ENCODE measurements around the gene EFNA4. TPM values are rescaled to one million over a fixed set of nuclear protein-coding genes. Genes with fewer than 3 reads are reported as not detected.

The EFNA4 gene
- polyA plus RNA-seq, 1 of the 3 experiments (the other 2 are of a cell fraction) = 17.7 TPM

GRCh38 chr1:155037851-155038441 is 25.6 kb upstream of the EFNA4 start (continued):
- no peak for TF ChIP-seq FOXJ3 (CRISPR knock-in tag; IDR thresholded peaks at IDR 0.05)
- no peak for TF ChIP-seq SMC3 (IDR thresholded peaks at IDR 0.05; ENCODE audit: low read depth, low read length)
- no peak for TF ChIP-seq RXRA (IDR thresholded peaks at IDR 0.05; ENCODE audit: borderline replicate concordance, low read depth)

- ChIA-PET POLR2A (no interaction called here), CTCF (interaction anchor here (0.9 to 26.0 kb wide), 5 partner anchors 12 to 369 kb away, joined by 3 to 573 read pairs (median 5); partner anchors contain the start of genes ADAM15, EFNA3 and EFNA4)
- H3K79me2 ChIP-seq (ENCODE audit: insufficient read depth) = no peaks in the 10 kb centered on the region
- no peaks in the 10 kb centered on the region for H3K4me1 ChIP-seq (ENCODE audit: control insufficient read depth in 1 of 2, insufficient read depth in 2 of 2, low read depth in 1 of 2, low read length in 1 of 2)
- H3K9me3 ChIP-seq = no peaks in the 10 kb centered on the region
- no peak overlapping the region for H3K4me2 ChIP-seq
- no peak overlapping the region for H3K9ac ChIP-seq
- no peak for TF ChIP-seq FOSL2 (IDR thresholded peaks at IDR 0.05; ENCODE audit: borderline replicate concordance, low read depth)
- TF ChIP-seq TAF1 (IDR thresholded peaks at IDR 0.05; ENCODE audit: borderline replicate concordance, low read depth, low read length) = no peak
- TF ChIP-seq USF1 (IDR thresholded peaks at IDR 0.05; ENCODE audit: borderline replicate concordance, low read depth) = no peak
- TF ChIP-seq, protein P1, sequence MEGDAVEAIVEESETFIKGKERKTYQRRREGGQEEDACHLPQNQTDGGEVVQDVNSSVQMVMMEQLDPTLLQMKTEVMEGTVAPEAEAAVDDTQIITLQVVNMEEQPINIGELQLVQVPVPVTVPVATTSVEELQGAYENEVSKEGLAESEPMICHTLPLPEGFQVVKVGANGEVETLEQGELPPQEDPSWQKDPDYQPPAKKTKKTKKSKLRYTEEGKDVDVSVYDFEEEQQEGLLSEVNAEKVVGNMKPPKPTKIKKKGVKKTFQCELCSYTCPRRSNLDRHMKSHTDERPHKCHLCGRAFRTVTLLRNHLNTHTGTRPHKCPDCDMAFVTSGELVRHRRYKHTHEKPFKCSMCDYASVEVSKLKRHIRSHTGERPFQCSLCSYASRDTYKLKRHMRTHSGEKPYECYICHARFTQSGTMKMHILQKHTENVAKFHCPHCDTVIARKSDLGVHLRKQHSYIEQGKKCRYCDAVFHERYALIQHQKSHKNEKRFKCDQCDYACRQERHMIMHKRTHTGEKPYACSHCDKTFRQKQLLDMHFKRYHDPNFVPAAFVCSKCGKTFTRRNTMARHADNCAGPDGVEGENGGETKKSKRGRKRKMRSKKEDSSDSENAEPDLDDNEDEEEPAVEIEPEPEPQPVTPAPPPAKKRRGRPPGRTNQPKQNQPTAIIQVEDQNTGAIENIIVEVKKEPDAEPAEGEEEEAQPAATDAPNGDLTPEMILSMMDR (IDR thresholded peaks at IDR 0.05) = no peak
- TF ChIP-seq FOXM1 (IDR thresholded peaks at IDR 0.05; ENCODE audit: low read depth) = no peak
- TF ChIP-seq SMC3 (IDR thresholded peaks at IDR 0.05; ENCODE audit: low read depth, low read length) = no peak
- H4K20me1 ChIP-seq (ENCODE audit: insufficient read depth) = no peaks in the 10 kb centered on the region
- H3K27me3 ChIP-seq (ENCODE audit: insufficient read depth) = no peaks in the 10 kb centered on the region
- no peaks in the 10 kb centered on the region for H3K9me2 ChIP-seq
- no peak overlapping the region for H3K4me3 ChIP-seq (ENCODE audit: low read depth in 2 of 2, low read length in 1 of 2)
- H3K36me3 ChIP-seq (replicated peaks in 1 of 2; ENCODE audit: control insufficient read depth in 1 of 2, insufficient read depth in 2 of 2, low read length in 1 of 2) = no peaks in the 10 kb centered on the region
- no peak overlapping the region for H2AFZ ChIP-seq (ENCODE audit: low read depth)
- DNase-seq = no peak
- H3K27ac ChIP-seq (ENCODE audit: low read depth in 2 of 2, low read length in 1 of 2) = no peak overlapping the region
- no peaks in the 10 kb centered on the region for H3F3A ChIP-seq (replicated peaks; ENCODE audit: insufficient read depth)
- WGBS (ENCODE audit: low lambda C conversion rate) = 70% methylated on average over 8 of the region's 8 CpGs
Measured at GRCh38 chr1:155038602-155039307, 24.8 kb upstream of the EFNA4 start.

DNA sequence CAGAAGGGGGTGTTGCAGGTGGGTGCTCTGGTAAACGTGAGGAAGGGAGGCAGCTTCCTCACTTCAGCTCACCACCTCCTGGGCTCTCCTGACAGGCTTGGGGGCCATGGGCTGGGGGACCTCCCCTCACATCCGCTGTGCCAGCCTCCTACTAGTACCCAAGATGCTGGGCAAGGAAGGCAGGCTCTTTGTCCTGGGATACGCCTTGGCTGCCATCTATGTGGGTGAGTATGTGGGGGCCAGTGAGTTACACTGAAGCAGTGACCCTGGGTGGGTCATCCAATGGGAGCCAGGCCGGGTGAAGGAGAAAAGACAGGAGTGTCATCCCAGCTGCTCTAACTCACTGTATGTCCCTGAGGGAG is 24.3 kb upstream of the EFNA4 start:
- no peaks in the 10 kb centered on the region for H3K9me3 ChIP-seq
- no peaks in the 10 kb centered on the region for H3K9me2 ChIP-seq
- H3F3A ChIP-seq (replicated peaks; ENCODE audit: insufficient read depth) = no peaks in the 10 kb centered on the region
- no peak for TF ChIP-seq USF2 (IDR thresholded peaks at IDR 0.05; ENCODE audit: borderline replicate concordance, low read depth, low read length)
- TF ChIP-seq GATA2 (CRISPR knock-in tag; IDR thresholded peaks at IDR 0.05) = no peak
- no peak for TF ChIP-seq CHD2 (IDR thresholded peaks at IDR 0.05; ENCODE audit: low read length, partially characterized antibody)
- no peak for TF ChIP-seq TCF12 (IDR thresholded peaks at IDR 0.05)
- TF ChIP-seq RAD21 (IDR thresholded peaks at IDR 0.05; ENCODE audit: low read length) = no peak
- no peak for TF ChIP-seq RCOR1 (IDR thresholded peaks at IDR 0.05; ENCODE audit: low read length)
- TF ChIP-seq, protein P2, sequence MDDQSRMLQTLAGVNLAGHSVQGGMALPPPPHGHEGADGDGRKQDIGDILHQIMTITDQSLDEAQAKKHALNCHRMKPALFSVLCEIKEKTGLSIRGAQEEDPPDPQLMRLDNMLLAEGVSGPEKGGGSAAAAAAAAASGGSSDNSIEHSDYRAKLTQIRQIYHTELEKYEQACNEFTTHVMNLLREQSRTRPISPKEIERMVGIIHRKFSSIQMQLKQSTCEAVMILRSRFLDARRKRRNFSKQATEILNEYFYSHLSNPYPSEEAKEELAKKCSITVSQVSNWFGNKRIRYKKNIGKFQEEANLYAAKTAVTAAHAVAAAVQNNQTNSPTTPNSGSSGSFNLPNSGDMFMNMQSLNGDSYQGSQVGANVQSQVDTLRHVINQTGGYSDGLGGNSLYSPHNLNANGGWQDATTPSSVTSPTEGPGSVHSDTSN (IDR thresholded peaks at IDR 0.05) = no peak
- no peak for TF ChIP-seq EZH2phosphoT487 (IDR thresholded peaks at IDR 0.05; ENCODE audit: borderline replicate concordance, low read depth)
- TF ChIP-seq RXRA (IDR thresholded peaks at IDR 0.05; ENCODE audit: borderline replicate concordance, low read depth) = no peak
- no peak for TF ChIP-seq NRF1 (IDR thresholded peaks at IDR 0.05; ENCODE audit: low read depth, low read length)
- TF ChIP-seq JUND (IDR thresholded peaks at IDR 0.05) = no peak
- H2AFZ ChIP-seq (ENCODE audit: low read depth) = no peak overlapping the region
- H3K27ac ChIP-seq (ENCODE audit: low read depth in 2 of 2, low read length in 1 of 2) = no peak overlapping the region
- ChIA-PET CTCF (interaction anchor here (1.1 to 26.0 kb wide), 5 partner anchors 12 to 369 kb away, joined by 4 to 573 read pairs (median 5); partner anchors contain the start of genes ADAM15, EFNA3, EFNA4 and ZBTB7B), POLR2A (no interaction called here)
- no peaks in the 10 kb centered on the region for H3K36me3 ChIP-seq (replicated peaks in 1 of 2; ENCODE audit: control insufficient read depth in 1 of 2, insufficient read depth in 2 of 2, low read length in 1 of 2)
- DNase-seq = no peak
- no peaks in the 10 kb centered on the region for H3K27me3 ChIP-seq (ENCODE audit: insufficient read depth)
- no peaks in the 10 kb centered on the region for H3K4me1 ChIP-seq (ENCODE audit: control insufficient read depth in 1 of 2, insufficient read depth in 2 of 2, low read depth in 1 of 2, low read length in 1 of 2)
- 83% methylated on average over 3 of the region's 4 CpGs for WGBS (ENCODE audit: low lambda C conversion rate)
- no peaks in the 10 kb centered on the region for H4K20me1 ChIP-seq (ENCODE audit: insufficient read depth)
- H3K79me2 ChIP-seq (ENCODE audit: insufficient read depth) = no peaks in the 10 kb centered on the region
- no peak overlapping the region for H3K9ac ChIP-seq
- H3K4me3 ChIP-seq (ENCODE audit: low read depth in 2 of 2, low read length in 1 of 2) = no peak overlapping the region
- H3K4me2 ChIP-seq = no peak overlapping the region
